Thyroid gland (tissue), 4 donors: ENCODE data around the gene PITPNC1.

Experiments
- POLR2A ChIP-seq, 2 donors: fragments of 450-650 bp; IDR thresholded peaks; one replicate each; pipeline ENCODE4 v1.6.1; 2017; ENCODE audit warnings: antibody characterized with exemption in 2 of 2, mild to moderate bottlenecking in 2 of 2, moderate library complexity in 1 of 2
- TF ChIP-seq, protein P1 (sequence below), 6 experiments: fragments of 200-600 bp in 3 of 6; fragments of 450-650 bp in 3 of 6; sonication (generic) in 3 of 6; IDR thresholded peaks; one replicate each; pipeline ENCODE4 v1.5.1; 2016 to 2019; ENCODE audit warnings: antibody characterized with exemption in 6 of 6, mild to moderate bottlenecking in 2 of 6, inconsistent platforms in 1 of 6, moderate library complexity in 1 of 6

DNA sequence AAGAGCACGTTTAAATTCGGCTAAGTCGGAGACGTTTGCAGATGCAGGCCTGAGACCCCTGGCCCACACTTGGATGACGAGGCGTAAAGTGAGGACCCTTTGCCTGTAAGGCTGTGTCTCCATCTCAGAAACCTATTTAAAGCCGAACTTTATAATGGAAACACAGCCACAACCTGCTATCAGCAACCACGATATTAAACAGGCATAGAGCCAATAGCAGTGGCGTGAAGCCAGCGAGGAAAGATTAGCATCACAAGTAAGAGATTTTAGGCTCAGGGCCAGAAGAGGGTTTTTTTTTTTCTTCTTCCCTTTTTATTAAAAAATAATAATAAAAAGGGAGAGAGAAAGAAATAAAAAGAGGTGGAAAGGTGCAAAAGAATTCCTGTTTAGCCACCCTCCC is 229.4 kb downstream of the PITPNC1 start:
- TF ChIP-seq, protein P1, sequence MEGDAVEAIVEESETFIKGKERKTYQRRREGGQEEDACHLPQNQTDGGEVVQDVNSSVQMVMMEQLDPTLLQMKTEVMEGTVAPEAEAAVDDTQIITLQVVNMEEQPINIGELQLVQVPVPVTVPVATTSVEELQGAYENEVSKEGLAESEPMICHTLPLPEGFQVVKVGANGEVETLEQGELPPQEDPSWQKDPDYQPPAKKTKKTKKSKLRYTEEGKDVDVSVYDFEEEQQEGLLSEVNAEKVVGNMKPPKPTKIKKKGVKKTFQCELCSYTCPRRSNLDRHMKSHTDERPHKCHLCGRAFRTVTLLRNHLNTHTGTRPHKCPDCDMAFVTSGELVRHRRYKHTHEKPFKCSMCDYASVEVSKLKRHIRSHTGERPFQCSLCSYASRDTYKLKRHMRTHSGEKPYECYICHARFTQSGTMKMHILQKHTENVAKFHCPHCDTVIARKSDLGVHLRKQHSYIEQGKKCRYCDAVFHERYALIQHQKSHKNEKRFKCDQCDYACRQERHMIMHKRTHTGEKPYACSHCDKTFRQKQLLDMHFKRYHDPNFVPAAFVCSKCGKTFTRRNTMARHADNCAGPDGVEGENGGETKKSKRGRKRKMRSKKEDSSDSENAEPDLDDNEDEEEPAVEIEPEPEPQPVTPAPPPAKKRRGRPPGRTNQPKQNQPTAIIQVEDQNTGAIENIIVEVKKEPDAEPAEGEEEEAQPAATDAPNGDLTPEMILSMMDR (IDR thresholded peaks at IDR 0.05) = no peak
- TF ChIP-seq POLR2A (IDR thresholded peaks at IDR 0.05) = no peak
